ENCODE results near the gene SLC8A2.
"Not testable (repeated sequence)": the region's sequence is repeated elsewhere in the genome, so short reads cannot be mapped to it uniquely, and the experiment has no call there.

SLC8A2 gene

GRCh38 chr19:47417107-47417745, 54.5 kb downstream of the SLC8A2 start:
- H3K4me3 ChIP-seq (ENCODE audit: low read depth, low read length) = peak overlapping the region; percentile 76
- peaks cover 24% of the 10 kb centered on the region for H3K36me3 ChIP-seq (ENCODE audit: control insufficient read depth, insufficient read depth, low read length)
- no peak overlapping the region for H3K9ac ChIP-seq (ENCODE audit: low read length)
- H3K9me3 ChIP-seq (ENCODE audit: control insufficient read depth, insufficient read depth, low read depth, low read length) = no peaks in the 10 kb centered on the region
- H3K27ac ChIP-seq (ENCODE audit: low read depth, low read length) = no peak overlapping the region
- peaks cover 31% of the 10 kb centered on the region for H3K4me1 ChIP-seq (ENCODE audit: control insufficient read depth, insufficient read depth, low read length)
- peaks cover 56% of the 10 kb centered on the region for H3K27me3 ChIP-seq (ENCODE audit: control insufficient read depth, insufficient read depth, low read length)

DNA sequence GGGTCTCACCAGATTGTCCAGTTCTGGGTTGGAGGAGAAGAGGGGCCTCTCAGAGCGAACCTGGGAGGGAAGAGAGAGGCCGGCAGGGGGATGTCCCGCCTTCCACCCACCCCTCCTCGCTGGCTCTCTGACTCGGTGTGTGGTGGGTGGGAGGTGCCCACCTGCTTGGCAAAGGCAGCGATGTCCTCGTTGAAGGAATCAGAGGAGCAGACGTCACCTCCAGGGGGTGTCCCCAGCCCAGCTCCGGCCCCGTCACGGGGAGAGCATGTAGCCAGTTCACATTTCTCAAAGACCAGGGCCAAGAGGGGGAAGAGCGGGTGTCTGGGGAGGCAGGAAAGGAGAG, 55.1 kb downstream of the SLC8A2 start:
- Histone ChIP-seq H3K36me3 (ENCODE audit: control insufficient read depth, insufficient read depth, low read length) (peaks cover 24% of the 10 kb centered on the region), H3K9ac (ENCODE audit: low read length) (no peak overlapping the region), H3K4me3 (ENCODE audit: low read depth, low read length) (no peak overlapping the region), H3K27me3 (ENCODE audit: control insufficient read depth, insufficient read depth, low read length) (peaks cover 50% of the 10 kb centered on the region), H3K4me1 (ENCODE audit: control insufficient read depth, insufficient read depth, low read length) (peaks cover 28% of the 10 kb centered on the region), H3K9me3 (ENCODE audit: control insufficient read depth, insufficient read depth, low read depth, low read length) (no peaks in the 10 kb centered on the region), H3K27ac (ENCODE audit: low read depth, low read length) (no peak overlapping the region)

DNA sequence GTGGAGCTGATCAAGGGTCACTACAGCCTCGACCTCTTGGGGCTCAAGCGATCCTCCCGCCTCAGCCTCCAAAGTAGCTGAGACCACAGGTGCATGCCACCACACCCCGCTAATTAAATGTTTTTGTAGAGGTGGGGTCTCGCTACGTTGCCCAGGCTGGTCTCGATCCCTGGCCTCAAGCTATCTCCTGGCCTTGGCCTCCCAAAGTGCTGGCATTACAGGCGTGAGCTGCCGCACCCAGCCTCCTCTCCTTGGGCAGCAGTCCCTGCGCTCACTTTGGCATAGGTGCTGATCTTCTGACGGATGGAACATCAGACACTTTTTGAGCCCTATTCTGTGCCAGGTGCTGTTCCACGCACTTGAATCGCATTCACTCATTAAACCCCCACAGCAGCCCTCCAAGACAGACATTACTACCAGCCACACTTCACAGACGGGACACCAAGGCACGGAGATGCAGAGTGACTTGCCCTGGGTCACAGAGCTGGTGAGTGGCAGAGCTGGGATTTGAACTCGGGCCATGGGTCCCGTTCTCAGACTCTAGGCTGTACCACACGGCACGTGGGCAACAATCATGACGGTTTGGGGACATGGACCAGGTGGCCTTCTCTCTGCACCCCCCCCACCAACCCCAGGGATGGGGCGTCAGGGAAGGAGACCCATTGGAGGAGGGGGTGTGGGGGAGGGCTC, 55.6 kb downstream of the SLC8A2 start:
- peaks cover 44% of the 10 kb centered on the region for H3K27me3 ChIP-seq (ENCODE audit: control insufficient read depth, insufficient read depth, low read length)

GRCh38 chr19:47414469-47414868, 57.2 kb downstream of the SLC8A2 start:
- peaks cover 15% of the 10 kb centered on the region for H3K4me1 ChIP-seq (ENCODE audit: control insufficient read depth, insufficient read depth, low read length)
- no peaks in the 10 kb centered on the region for H3K9me3 ChIP-seq (ENCODE audit: control insufficient read depth, insufficient read depth, low read depth, low read length)
- no peak overlapping the region for H3K4me3 ChIP-seq (ENCODE audit: low read depth, low read length)
- no peak overlapping the region for H3K9ac ChIP-seq (ENCODE audit: low read length)
- H3K27ac ChIP-seq (ENCODE audit: low read depth, low read length) = no peak overlapping the region
- peaks cover 28% of the 10 kb centered on the region for H3K27me3 ChIP-seq (ENCODE audit: control insufficient read depth, insufficient read depth, low read length)
- H3K36me3 ChIP-seq (ENCODE audit: control insufficient read depth, insufficient read depth, low read length) = peaks cover 24% of the 10 kb centered on the region

More for the DNA sequence above, 55.6 kb downstream of the SLC8A2 start:
- Histone ChIP-seq H3K27ac (ENCODE audit: low read depth, low read length) (no peak overlapping the region), H3K4me3 (ENCODE audit: low read depth, low read length) (no peak overlapping the region), H3K9ac (ENCODE audit: low read length) (no peak overlapping the region), H3K4me1 (ENCODE audit: control insufficient read depth, insufficient read depth, low read length) (peaks cover 23% of the 10 kb centered on the region), H3K36me3 (ENCODE audit: control insufficient read depth, insufficient read depth, low read length) (peaks cover 24% of the 10 kb centered on the region), H3K9me3 (ENCODE audit: control insufficient read depth, insufficient read depth, low read depth, low read length) (no peaks in the 10 kb centered on the region)

DNA sequence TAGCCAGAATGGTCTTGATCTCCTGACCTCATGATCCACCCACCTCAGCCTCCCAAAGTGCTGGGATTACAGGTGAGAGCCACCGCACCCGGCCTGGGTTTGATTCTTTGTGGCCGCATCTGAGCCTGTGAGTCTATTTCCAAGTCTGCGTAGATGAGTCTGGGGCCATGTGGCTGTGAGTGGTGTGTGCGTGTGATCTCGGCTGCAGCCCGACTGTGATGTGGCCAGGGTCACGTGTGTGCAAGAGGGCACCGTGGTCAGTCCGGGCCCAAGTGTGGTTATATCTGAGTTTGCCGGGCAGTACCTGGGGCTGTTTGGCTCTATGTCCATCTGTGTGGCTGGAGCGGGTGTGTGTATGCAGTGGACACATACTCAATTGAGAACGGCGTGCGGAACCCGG, 57.8 kb downstream of the SLC8A2 start:
- Histone ChIP-seq H3K9me3 (ENCODE audit: control insufficient read depth, insufficient read depth, low read depth, low read length) (no peaks in the 10 kb centered on the region), H3K4me3 (ENCODE audit: low read depth, low read length) (no peak overlapping the region), H3K36me3 (ENCODE audit: control insufficient read depth, insufficient read depth, low read length) (peaks cover 25% of the 10 kb centered on the region), H3K27me3 (ENCODE audit: control insufficient read depth, insufficient read depth, low read length) (peaks cover 26% of the 10 kb centered on the region), H3K4me1 (ENCODE audit: control insufficient read depth, insufficient read depth, low read length) (peaks cover 15% of the 10 kb centered on the region), H3K9ac (ENCODE audit: low read length) (no peak overlapping the region), H3K27ac (ENCODE audit: low read depth, low read length) (no peak overlapping the region)

DNA sequence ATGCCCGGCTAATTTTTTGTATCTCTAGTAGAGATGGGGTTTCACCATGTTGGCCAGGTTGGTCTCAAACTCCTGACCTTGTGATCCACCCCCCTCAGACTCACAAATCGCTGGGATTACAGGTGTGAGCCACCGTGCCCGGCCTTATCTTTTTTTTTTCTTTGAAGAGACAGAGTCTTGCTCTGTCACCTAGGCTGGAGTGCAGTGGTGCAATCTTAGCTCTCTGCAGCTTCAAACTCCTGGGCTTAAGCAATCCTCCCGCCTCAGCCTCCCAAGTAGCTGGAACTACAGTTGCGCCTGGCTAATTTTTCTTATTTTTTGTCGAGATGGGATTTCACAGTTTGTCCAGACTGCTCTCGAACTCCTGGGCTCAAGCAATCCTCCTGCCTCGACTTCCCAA, 60.0 kb downstream of the SLC8A2 start:
- H3K9me3 ChIP-seq (ENCODE audit: control insufficient read depth, insufficient read depth, low read depth, low read length); H3K4me3 ChIP-seq (ENCODE audit: low read depth, low read length); H3K4me1 ChIP-seq (ENCODE audit: control insufficient read depth, insufficient read depth, low read length); H3K9ac ChIP-seq (ENCODE audit: low read length); H3K27ac ChIP-seq (ENCODE audit: low read depth, low read length); H3K27me3 ChIP-seq (ENCODE audit: control insufficient read depth, insufficient read depth, low read length): not testable (repeated sequence)
- peaks cover 32% of the 10 kb centered on the region for H3K36me3 ChIP-seq (ENCODE audit: control insufficient read depth, insufficient read depth, low read length)

- no peaks in the 10 kb centered on the region for H3K4me1 ChIP-seq (ENCODE audit: control insufficient read depth, insufficient read depth, low read length)
- H3K9ac ChIP-seq (ENCODE audit: low read length) = no peak overlapping the region
- H3K9me3 ChIP-seq (ENCODE audit: control insufficient read depth, insufficient read depth, low read depth, low read length) = no peaks in the 10 kb centered on the region
- H3K36me3 ChIP-seq (ENCODE audit: control insufficient read depth, insufficient read depth, low read length) = peaks cover 34% of the 10 kb centered on the region
- H3K27me3 ChIP-seq (ENCODE audit: control insufficient read depth, insufficient read depth, low read length) = peaks cover 1% of the 10 kb centered on the region; the same call in 1 of the 2 replicates
- no peak overlapping the region for H3K4me3 ChIP-seq (ENCODE audit: low read depth, low read length)
- no peak overlapping the region for H3K27ac ChIP-seq (ENCODE audit: low read depth, low read length)
Measured at GRCh38 chr19:47411101-47411500, 60.6 kb downstream of the SLC8A2 start.

DNA sequence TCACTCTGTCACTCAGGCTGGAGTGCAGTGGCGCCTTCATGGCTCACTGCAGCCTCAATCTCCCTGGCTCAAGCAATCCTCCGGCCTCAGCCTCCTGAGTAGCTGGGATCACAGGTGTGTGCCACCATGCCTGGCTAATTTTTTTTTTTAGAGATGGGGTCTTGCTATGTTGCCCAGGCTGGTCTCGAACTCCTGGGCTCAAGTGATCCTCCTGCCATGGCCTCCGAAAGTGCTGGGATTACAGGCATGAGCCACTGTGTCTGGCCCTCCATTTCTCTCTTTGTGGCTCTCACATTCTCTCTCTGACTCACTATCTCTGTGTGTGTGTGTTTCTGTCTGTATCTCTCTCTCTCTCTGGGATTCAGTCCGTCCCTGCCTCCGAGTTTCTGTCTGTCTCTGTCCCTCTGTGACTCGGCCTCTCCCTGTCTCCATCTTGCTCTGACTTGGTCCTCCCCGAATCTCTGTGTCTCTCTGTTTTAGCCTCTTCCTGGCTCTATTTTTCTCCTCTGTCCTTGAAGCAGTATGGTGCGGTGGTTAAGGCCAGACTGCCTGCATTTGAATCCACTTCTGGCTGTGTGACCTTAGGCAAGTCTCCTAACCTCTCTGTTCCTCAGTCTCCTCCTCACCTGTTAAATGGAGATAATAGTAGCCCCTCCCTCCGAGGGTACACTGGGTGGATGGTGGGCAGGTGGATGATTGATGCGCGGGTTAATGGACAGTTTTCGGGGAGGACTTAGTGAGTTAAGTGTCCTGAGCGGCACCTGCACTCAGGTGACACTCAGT, 63.3 kb downstream of the SLC8A2 start:
- no peak overlapping the region for H3K9ac ChIP-seq (ENCODE audit: low read length)
- H3K4me1 ChIP-seq (ENCODE audit: control insufficient read depth, insufficient read depth, low read length) = no peaks in the 10 kb centered on the region
- H3K27ac ChIP-seq (ENCODE audit: low read depth, low read length) = no peak overlapping the region
- no peaks in the 10 kb centered on the region for H3K9me3 ChIP-seq (ENCODE audit: control insufficient read depth, insufficient read depth, low read depth, low read length)
- H3K4me3 ChIP-seq (ENCODE audit: low read depth, low read length) = no peak overlapping the region
- no peaks in the 10 kb centered on the region for H3K27me3 ChIP-seq (ENCODE audit: control insufficient read depth, insufficient read depth, low read length)
- H3K36me3 ChIP-seq (ENCODE audit: control insufficient read depth, insufficient read depth, low read length) = peaks cover 23% of the 10 kb centered on the region; the same call in 1 of the 2 replicates

- Histone ChIP-seq H3K4me3 (ENCODE audit: low read depth, low read length) (peak overlapping the region; percentile 56), H3K36me3 (ENCODE audit: control insufficient read depth, insufficient read depth, low read length) (peaks cover 17% of the 10 kb centered on the region; the same call in 1 of the 2 replicates), H3K27me3 (ENCODE audit: control insufficient read depth, insufficient read depth, low read length) (no peaks in the 10 kb centered on the region), H3K9me3 (ENCODE audit: control insufficient read depth, insufficient read depth, low read depth, low read length) (no peaks in the 10 kb centered on the region), H3K4me1 (ENCODE audit: control insufficient read depth, insufficient read depth, low read length) (no peaks in the 10 kb centered on the region), H3K9ac (ENCODE audit: low read length) (no peak overlapping the region), H3K27ac (ENCODE audit: low read depth, low read length) (no peak overlapping the region)
Measured at GRCh38 chr19:47407417-47407774, 64.3 kb downstream of the SLC8A2 start.

DNA sequence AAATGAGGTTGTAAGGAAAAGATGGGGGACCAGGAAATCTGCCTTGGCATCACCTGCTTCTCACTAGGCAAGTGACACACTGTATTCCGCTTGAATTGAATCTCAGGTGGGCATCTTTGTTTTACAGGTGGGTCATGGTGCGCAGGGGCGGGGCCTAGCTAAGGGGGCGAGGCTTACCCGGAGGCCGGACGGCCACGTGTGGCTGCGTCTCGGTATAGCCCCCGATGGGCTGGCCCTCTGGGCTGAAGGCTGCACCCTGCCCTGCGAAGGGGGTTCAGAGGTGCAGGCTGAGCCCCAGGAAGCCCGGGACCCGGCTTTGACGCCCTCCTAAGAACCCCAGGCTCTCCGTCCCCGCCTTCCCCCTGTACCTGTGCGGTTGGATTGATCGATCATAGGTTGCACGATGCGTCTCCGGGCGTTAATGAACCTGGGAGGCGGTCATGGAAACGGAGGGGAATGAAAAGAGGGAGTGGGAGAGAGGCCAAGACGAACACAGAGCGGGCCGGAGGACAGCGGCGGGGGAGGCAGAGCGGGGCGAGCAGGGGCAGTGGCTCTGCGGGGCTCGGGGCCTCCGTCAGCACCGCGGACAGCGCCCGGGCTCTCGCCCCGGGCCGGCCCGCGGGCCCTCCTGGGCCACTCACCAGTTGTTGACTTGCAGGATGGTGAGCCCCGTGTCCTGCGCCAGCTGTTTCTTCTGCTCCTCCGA, 64.8 kb downstream of the SLC8A2 start:
- Histone ChIP-seq H3K36me3 (ENCODE audit: control insufficient read depth, insufficient read depth, low read length) (peaks cover 17% of the 10 kb centered on the region; the same call in 1 of the 2 replicates), H3K4me1 (ENCODE audit: control insufficient read depth, insufficient read depth, low read length) (no peaks in the 10 kb centered on the region), H3K27me3 (ENCODE audit: control insufficient read depth, insufficient read depth, low read length) (no peaks in the 10 kb centered on the region), H3K27ac (ENCODE audit: low read depth, low read length) (no peak overlapping the region), H3K9ac (ENCODE audit: low read length) (no peak overlapping the region), H3K4me3 (ENCODE audit: low read depth, low read length) (peak overlapping the region; percentile 56), H3K9me3 (ENCODE audit: control insufficient read depth, insufficient read depth, low read depth, low read length) (no peaks in the 10 kb centered on the region)
